GM12878 (cell line): Measurements from ENCODE around the gene CLTCL1.

Source experiments
- CTCF ChIP-seq, 3 experiments: IDR thresholded peaks in 2 of 3; conservative IDR thresholded peaks in 1 of 3; 2 replicates each; pipeline ENCODE4 v1.5.1; 2011; ENCODE audit warnings: low read depth in 3 of 3, low read length in 3 of 3, mild to moderate bottlenecking in 3 of 3, control low read depth in 2 of 3, moderate library complexity in 2 of 3, inconsistent platforms in 1 of 3, mixed read lengths in 1 of 3; ENCODE audit not compliant: control insufficient read depth in 2 of 3, insufficient read depth in 1 of 3; ENCODE audit errors: extremely low read depth in 1 of 3
- MLLT1 ChIP-seq: fragments of 450-650 bp; IDR thresholded peaks from 2 replicates; pipeline ENCODE4 v1.6.1; 2016; ENCODE audit warnings: mild to moderate bottlenecking
- NBN ChIP-seq: fragments of 450-650 bp; IDR thresholded peaks from 2 replicates; pipeline ENCODE4 v1.6.1; 2016

- TF ChIP-seq NBN (no peak), CTCF (IDR thresholded peaks at IDR 0.05 in 2 of 3, conservative IDR thresholded peaks at IDR 0.05 in 1 of 3; ENCODE audit: control insufficient read depth in 2 of 3, extremely low read depth in 1 of 3, insufficient read depth in 1 of 3, low read depth in 3 of 3, low read length in 3 of 3) (no peak), MLLT1 (no peak)
Measured at GRCh38 chr22:19336133-19337075, 44.9 kb upstream of the CLTCL1 start.
